ENCODE measurements around the gene DMRT2. TPM values are rescaled to one million over a fixed set of nuclear protein-coding genes. Genes with fewer than 3 reads are reported as not detected.

DMRT2 gene
- total RNA-seq, 1 experiment from 2014 or later, result not detected

- H2BK12ac ChIP-seq (ENCODE audit: insufficient read length, low read depth, low read length), result no peak overlapping the region
- no peak overlapping the region for H3K23ac ChIP-seq (ENCODE audit: insufficient read length, low read depth, low read length)
- no peak overlapping the region for H3K27ac Mint-ChIP-seq
- H2AK5ac ChIP-seq (ENCODE audit: insufficient read length, low read length), result no peak overlapping the region
- H4K91ac ChIP-seq (ENCODE audit: insufficient read length, low read depth, low read length), result no peak overlapping the region
- H3K27me3 ChIP-seq (ENCODE audit: insufficient read depth, low read length), result no peaks in the 10 kb centered on the region
- H3K9me3 ChIP-seq (ENCODE audit: control insufficient read depth, low read depth, low read length), result peaks cover 4% of the 10 kb centered on the region
- no peak overlapping the region for H2BK120ac ChIP-seq (ENCODE audit: low read depth, low read length, poor library complexity, severe bottlenecking)
- no peak overlapping the region for H3K56ac ChIP-seq (ENCODE audit: insufficient read length, low read depth, low read length)
- H3K36me3 Mint-ChIP-seq (ENCODE audit: insufficient read depth in 1 of 3, low read depth in 3 of 3), result peaks cover 0 to 3% (median 2%) of the 10 kb centered on the region in 3 experiments; a peak in 1 of 7 replicates
- H3K27me3 Mint-ChIP-seq (ENCODE audit: low read depth), result peaks cover 16% of the 10 kb centered on the region
- H3K9ac ChIP-seq (ENCODE audit: extremely low read depth, insufficient read length, low read length), result no peak overlapping the region
- no peak overlapping the region for H3K4ac ChIP-seq (ENCODE audit: low read depth, low read length)
- peaks cover 0 to 11% of the 10 kb centered on the region in 2 experiments; a peak in 2 of 4 replicates for H3K4me1 Mint-ChIP-seq
- H4K20me1 ChIP-seq (ENCODE audit: control insufficient read depth, insufficient read depth, insufficient read length), result no peaks in the 10 kb centered on the region
- no peak overlapping the region for H4K5ac ChIP-seq (ENCODE audit: insufficient read length, low read depth, low read length)
- DNase-seq, result no peak
- peaks cover 7 to 27% of the 10 kb centered on the region in 2 experiments; a peak in 4 of 5 replicates for H3K9me3 Mint-ChIP-seq
- H3K79me2 ChIP-seq (ENCODE audit: insufficient read depth, low read length), result no peaks in the 10 kb centered on the region
- no peak overlapping the region for H3K4me3 Mint-ChIP-seq
- no peak overlapping the region for H3K14ac ChIP-seq (ENCODE audit: insufficient read depth, low read length)
- H2BK5ac ChIP-seq (ENCODE audit: insufficient read length, low read length), result no peak overlapping the region
- no peaks in the 10 kb centered on the region for H3K4me1 ChIP-seq (ENCODE audit: insufficient read depth, low read length)
- no peak overlapping the region for H3T11ph ChIP-seq (ENCODE audit: low read length)
- no peak overlapping the region for H3K18ac ChIP-seq (ENCODE audit: insufficient read length, low read depth, low read length)
- H2BK20ac ChIP-seq (ENCODE audit: low read depth, low read length, poor library complexity, severe bottlenecking), result no peak overlapping the region
- no peak for TF ChIP-seq CTCF (conservative IDR thresholded peaks at IDR 0.05)
- no peaks in the 10 kb centered on the region for H3K79me1 ChIP-seq (ENCODE audit: insufficient read depth, low read depth, low read length, poor library complexity, severe bottlenecking)
- H3K23me2 ChIP-seq (ENCODE audit: insufficient read length, low read depth, low read length, poor library complexity, severe bottlenecking), result no peaks in the 10 kb centered on the region
- no CpG with 5 or more reads among the region's 2 CpGs for WGBS (ENCODE audit: extremely low coverage, insufficient read length, low lambda C conversion rate)
- H2BK15ac ChIP-seq (ENCODE audit: low read depth, low read length), result no peak overlapping the region
- H2AFZ ChIP-seq (ENCODE audit: low read length), result no peak overlapping the region
- no peak overlapping the region for H3K27ac ChIP-seq (ENCODE audit: insufficient read length, low read depth, low read length)
- no peak overlapping the region for H3K4me2 ChIP-seq (ENCODE audit: insufficient read depth, insufficient read length, low read length)
- no peak overlapping the region for H4K8ac ChIP-seq (replicated peaks; ENCODE audit: insufficient read length, low read depth, low read length)
These were observed 50.0 kb downstream of the DMRT2 start for GRCh38 chr9:1100201-1100600.
